HG03175 (cell line): ENCODE measurements around the gene CCDC63.
"Not testable (repeated sequence)": the region's sequence is repeated elsewhere in the genome, so short reads cannot be mapped to it uniquely, and the experiment has no call there.

Experiments
- ATAC-seq: cut with Tn5 transposase; IDR thresholded peaks from one replicate; pipeline ENCODE4 v1.9.1; 2021; ENCODE audit warnings: mild to moderate bottlenecking, moderate library complexity; ENCODE audit not compliant: unreplicated experiment

Gene CCDC63

DNA sequence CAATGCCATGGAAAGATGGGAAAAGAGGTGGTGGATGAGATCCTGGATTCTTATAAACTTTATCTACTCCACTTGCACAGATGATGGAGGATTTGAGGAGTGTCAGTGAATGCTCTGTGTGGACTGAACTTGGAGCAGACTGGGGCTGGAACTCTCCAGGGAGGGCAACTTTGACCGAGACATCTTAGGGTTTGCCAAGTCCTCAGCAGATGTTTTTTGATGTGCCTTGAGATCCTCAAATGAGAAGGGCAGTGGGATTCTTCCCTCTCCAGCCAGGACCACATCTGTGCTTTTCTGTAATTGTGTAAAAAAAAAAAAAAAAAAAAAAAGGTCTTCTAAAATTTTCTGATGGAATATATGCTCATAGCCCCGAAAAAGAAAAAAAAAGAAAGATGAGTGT lies 96.6 kb downstream of the CCDC63 start:
- ATAC-seq = no peak

DNA sequence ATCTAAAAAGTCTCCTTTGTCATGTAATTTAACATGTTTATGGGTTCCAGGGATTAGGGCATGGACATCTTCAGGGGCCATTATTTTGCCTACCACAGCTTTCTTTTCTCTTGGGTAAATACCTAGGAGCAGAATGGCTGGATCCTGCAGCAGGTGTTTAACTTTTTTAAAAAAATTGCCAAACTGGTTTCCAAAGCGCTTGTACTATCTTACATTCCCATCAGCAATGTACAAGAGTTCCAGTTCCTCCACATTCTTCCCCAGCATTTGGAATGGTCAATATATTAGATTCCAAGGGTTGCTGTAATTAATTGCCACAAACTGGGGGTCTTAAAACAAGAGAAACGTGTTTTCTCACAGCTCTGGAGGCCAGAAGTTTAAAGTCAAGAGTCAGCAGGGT lies 101.3 kb downstream of the CCDC63 start:
- no peak for ATAC-seq

DNA sequence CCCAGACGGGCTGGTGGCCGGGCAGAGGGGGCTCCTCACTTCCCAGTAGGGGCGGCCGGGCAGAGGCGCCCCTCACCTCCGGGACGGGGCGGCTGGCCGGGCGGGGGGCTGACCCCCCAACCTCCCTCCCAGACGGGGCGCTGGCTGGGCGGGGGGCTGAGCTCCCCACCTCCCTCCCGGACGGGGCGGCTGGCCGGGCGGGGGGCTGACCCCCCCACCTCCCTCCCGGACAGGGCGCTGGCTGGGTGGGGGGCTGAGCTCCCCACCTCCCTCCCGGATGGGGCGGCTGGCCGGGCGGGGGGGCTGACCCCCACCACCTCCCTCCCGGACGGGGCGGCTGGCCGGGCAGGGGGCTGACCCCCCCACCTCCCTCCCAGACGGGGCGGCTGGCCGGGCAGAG lies 103.7 kb downstream of the CCDC63 start:
- not testable (repeated sequence) for ATAC-seq

DNA sequence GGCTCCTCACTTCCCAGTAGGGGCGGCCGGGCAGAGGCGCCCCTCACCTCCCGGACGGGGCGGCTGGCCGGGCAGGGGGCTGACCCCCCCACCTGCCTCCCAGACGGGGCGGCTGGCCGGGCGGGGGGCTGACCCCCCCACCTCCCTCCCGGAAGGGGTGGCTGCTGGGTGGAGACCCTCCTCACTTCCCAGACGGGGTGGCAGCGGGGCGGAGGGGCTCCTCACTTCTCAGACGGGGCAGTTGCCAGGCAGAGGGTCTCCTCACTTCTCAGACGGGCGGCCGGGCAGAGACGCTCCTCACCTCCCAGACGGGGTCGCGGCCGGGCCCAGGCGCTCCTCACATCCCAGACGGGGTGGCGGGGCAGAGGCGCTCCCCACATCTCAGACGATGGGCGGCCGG lies 104.1 kb downstream of the CCDC63 start:
- ATAC-seq = not testable (repeated sequence)
